Measurements from ENCODE around the gene RNF148. TPM values are rescaled to one million over a fixed set of nuclear protein-coding genes. Genes with fewer than 3 reads are reported as not detected.

RNF148 gene
- total RNA-seq, 1 donor from 2014 or later: 1.7 TPM

DNA sequence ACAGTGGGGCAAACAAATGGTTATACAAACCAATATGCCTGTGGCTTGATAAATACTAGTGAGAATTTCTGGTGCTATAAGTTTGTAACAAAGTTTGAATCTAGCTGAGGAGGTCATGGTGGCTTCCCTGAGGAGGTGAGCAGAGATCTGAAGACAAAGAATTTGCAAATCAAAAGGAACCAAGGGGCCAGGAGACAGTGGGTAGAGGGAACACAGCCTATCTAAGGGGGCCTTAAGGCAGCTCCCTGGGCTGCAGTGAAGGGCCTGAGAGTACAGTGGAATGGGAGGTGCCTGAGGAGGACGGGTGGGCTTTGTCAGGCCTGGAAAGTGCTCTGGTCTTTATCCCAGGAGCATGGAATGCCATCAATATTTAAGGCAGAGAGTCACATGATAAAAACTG, 25.6 kb downstream of the RNF148 start:
- DNase-seq (ENCODE audit: extremely low spot score in 2 of 2): no peak
- no peaks in the 10 kb centered on the region for H3K27me3 ChIP-seq
- no peak overlapping the region for H3K27ac ChIP-seq
- no peak overlapping the region for H3K4me3 ChIP-seq
- no peaks in the 10 kb centered on the region for H3K9me3 ChIP-seq
- H3K4me1 ChIP-seq: peaks cover 16% of the 10 kb centered on the region
- no peaks in the 10 kb centered on the region for H3K36me3 ChIP-seq
- intact Hi-C loops (cut with DNase I): no loop called here
- no peak for TF ChIP-seq CTCF (IDR thresholded peaks at IDR 0.05)
- TF ChIP-seq POLR2AphosphoS5 (IDR thresholded peaks at IDR 0.05; ENCODE audit: insufficient read depth in 1 of 2, low read depth in 1 of 2): no peak
- TF ChIP-seq POLR2A (IDR thresholded peaks at IDR 0.05): no peak

- no peak overlapping the region for H3K27ac ChIP-seq
- H3K4me3 ChIP-seq: no peak overlapping the region
- TF ChIP-seq CTCF (IDR thresholded peaks at IDR 0.05) (no peak), POLR2A (IDR thresholded peaks at IDR 0.05) (no peak), POLR2AphosphoS5 (IDR thresholded peaks at IDR 0.05; ENCODE audit: insufficient read depth in 1 of 2, low read depth in 1 of 2) (no peak)
- H3K36me3 ChIP-seq: no peaks in the 10 kb centered on the region
- DNase-seq (ENCODE audit: extremely low spot score in 2 of 2): no peak
- H3K9me3 ChIP-seq: no peaks in the 10 kb centered on the region
- intact Hi-C loops (cut with DNase I): no loop called here
- no peaks in the 10 kb centered on the region for H3K27me3 ChIP-seq
- H3K4me1 ChIP-seq: peaks cover 16% of the 10 kb centered on the region
Observed at GRCh38 chr7:122676466-122676865, 26.3 kb downstream of the RNF148 start.

GRCh38 chr7:122675621-122676020, 27.1 kb downstream of the RNF148 start:
- DNase-seq (ENCODE audit: extremely low spot score in 2 of 2): no peak
- H3K27me3 ChIP-seq: no peaks in the 10 kb centered on the region
- no peaks in the 10 kb centered on the region for H3K36me3 ChIP-seq
- TF ChIP-seq POLR2AphosphoS5 (IDR thresholded peaks at IDR 0.05; ENCODE audit: insufficient read depth in 1 of 2, low read depth in 1 of 2) (no peak), CTCF (IDR thresholded peaks at IDR 0.05) (no peak), POLR2A (IDR thresholded peaks at IDR 0.05) (no peak)
- H3K9me3 ChIP-seq: no peaks in the 10 kb centered on the region
- no peak overlapping the region for H3K27ac ChIP-seq
- peaks cover 16% of the 10 kb centered on the region for H3K4me1 ChIP-seq
- intact Hi-C loops (cut with DNase I): no loop called here
- H3K4me3 ChIP-seq: no peak overlapping the region

- DNase-seq (ENCODE audit: extremely low spot score in 2 of 2): no peak
- no peaks in the 10 kb centered on the region for H3K36me3 ChIP-seq
- intact Hi-C loops (cut with DNase I): no loop called here
- peaks cover 16% of the 10 kb centered on the region for H3K4me1 ChIP-seq
- H3K4me3 ChIP-seq: no peak overlapping the region
- no peaks in the 10 kb centered on the region for H3K27me3 ChIP-seq
- H3K27ac ChIP-seq: no peak overlapping the region
- no peaks in the 10 kb centered on the region for H3K9me3 ChIP-seq
- TF ChIP-seq CTCF (IDR thresholded peaks at IDR 0.05) (no peak), POLR2AphosphoS5 (IDR thresholded peaks at IDR 0.05; ENCODE audit: insufficient read depth in 1 of 2, low read depth in 1 of 2) (no peak), POLR2A (IDR thresholded peaks at IDR 0.05) (no peak)
Observed at GRCh38 chr7:122675011-122675410, 27.7 kb downstream of the RNF148 start.

DNA sequence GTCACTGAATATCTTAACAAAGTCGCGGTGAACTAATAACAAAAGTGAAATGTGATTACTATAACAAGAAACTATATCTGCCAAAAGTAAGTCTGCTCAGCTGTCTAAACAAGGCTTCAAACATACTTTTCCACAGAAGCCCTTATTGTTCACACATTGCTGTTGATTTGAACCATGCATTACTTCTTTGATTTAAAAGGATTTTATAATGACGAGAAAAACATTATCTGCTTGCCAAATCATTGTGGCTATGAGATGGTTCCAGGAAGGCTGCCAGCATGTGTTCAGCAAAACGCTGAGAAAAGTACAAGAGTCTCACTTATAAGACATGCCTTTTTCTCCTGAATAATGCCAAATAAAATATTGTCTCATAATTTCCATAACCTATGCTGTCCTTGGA, 28.2 kb downstream of the RNF148 start:
- Histone ChIP-seq H3K27me3 (no peaks in the 10 kb centered on the region), H3K4me3 (peak overlapping the region in 1 of 2 donors; percentile 2), H3K4me1 (peaks cover 16% of the 10 kb centered on the region), H3K9me3 (no peaks in the 10 kb centered on the region), H3K36me3 (no peaks in the 10 kb centered on the region), H3K27ac (no peak overlapping the region)
- intact Hi-C loops (cut with DNase I): no loop called here
- no peak for DNase-seq (ENCODE audit: extremely low spot score in 2 of 2)
- no peak for TF ChIP-seq POLR2AphosphoS5 (IDR thresholded peaks at IDR 0.05; ENCODE audit: insufficient read depth in 1 of 2, low read depth in 1 of 2)
- no peak for TF ChIP-seq POLR2A (IDR thresholded peaks at IDR 0.05)
- TF ChIP-seq CTCF (IDR thresholded peaks at IDR 0.05): no peak

All from vagina (tissue), 2 donors.